Measurements from ENCODE around the gene ACOT8.

- TF ChIP-seq CTCF (IDR thresholded peaks at IDR 0.05 in 8 of 11, conservative IDR thresholded peaks at IDR 0.05 in 3 of 11) = peak in 1 of 11 experiments; percentile 16
- TF ChIP-seq POLR2A (IDR thresholded peaks at IDR 0.05) = peak in 1 of 3 donors; percentile 72
- TF ChIP-seq POLR2AphosphoS5 (IDR thresholded peaks at IDR 0.05) = peak; percentile 89 to 92 (median 90)
These were observed at the start of gene ACOT8, which contains the start of gene ZSWIM3 for GRCh38 chr20:45857114-45857881.

All from spleen (tissue), 7 donors.